ENCODE results near the gene KDM8.

KDM8 gene

GRCh38 chr16:27211026-27211425 is 7.7 kb downstream of the KDM8 start:
- intact Hi-C loops (cut with DNase I): no loop called here
- DNase-seq: peak in 2 of 10 donors; percentile 41 to 46

GRCh38 chr16:27214084-27214961 is 11.0 kb downstream of the KDM8 start:
- intact Hi-C loops (cut with DNase I): no loop called here
- peak in 3 of 10 donors; percentile 46 to 61 (median 50) for DNase-seq

- DNase-seq: peak in 2 of 10 donors; percentile 55 to 69
- intact Hi-C loops (cut with DNase I): no loop called here
Observed at GRCh38 chr16:27215660-27216059, 12.3 kb downstream of the KDM8 start.

- intact Hi-C loops (cut with DNase I): no loop called here
- peak in 3 of 10 donors; percentile 55 to 64 (median 55) for DNase-seq
Observed at GRCh38 chr16:27216297-27216885, 13.1 kb downstream of the KDM8 start.

DNA sequence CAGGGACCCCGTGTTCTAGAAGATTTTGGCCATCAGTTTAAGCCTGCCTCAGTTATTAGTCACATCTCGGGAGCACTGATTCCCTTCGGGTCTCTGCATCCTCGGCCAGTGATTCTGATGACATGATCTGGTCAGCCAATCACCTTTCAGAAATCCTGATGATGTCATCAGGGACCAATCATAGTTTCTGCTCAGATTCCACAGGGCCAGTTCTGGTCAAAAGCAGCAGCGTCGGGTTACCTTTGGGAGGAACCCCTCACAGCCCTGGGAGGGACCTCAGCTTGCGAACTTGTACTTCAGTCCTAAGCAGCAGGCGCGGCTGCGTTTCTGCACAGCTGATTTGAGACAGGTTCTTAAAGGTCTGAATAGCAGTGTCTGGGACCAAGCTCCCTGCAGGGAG is 13.9 kb downstream of the KDM8 start:
- intact Hi-C loops (cut with DNase I): no loop called here
- DNase-seq: peak in 6 of 10 donors; percentile 50 to 91 (median 70)

- intact Hi-C loops (cut with DNase I): no loop called here
- DNase-seq: peak in 3 of 10 donors; percentile 23 to 70 (median 63)
Observed at GRCh38 chr16:27218756-27219155, 15.4 kb downstream of the KDM8 start.

- DNase-seq: peak in 3 of 10 donors; percentile 50 to 82 (median 60)
- intact Hi-C loops (cut with DNase I): no loop called here
Observed at GRCh38 chr16:27219161-27219560, 15.8 kb downstream of the KDM8 start.

DNA sequence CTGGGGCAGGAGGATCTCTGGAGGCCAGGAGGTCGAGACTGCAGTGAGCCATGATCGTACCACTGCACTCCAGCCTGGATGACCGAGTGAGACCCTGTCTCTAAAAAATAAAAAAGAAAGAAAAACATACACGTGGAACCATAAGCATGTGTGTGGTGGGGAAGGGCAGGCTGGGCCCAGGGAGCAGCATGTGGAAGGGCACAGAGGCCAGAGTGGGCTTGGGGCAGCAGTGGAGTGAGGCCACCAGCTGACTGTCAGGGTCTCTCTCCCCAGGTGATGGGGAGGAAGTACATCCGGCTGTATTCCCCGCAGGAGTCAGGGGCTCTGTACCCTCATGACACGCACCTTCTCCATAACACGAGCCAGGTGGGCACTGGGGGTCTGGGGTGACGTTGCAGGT is 16.8 kb downstream of the KDM8 start:
- intact Hi-C loops (cut with DNase I): no loop called here
- peak in 3 of 10 donors; percentile 36 to 49 (median 45) for DNase-seq

- intact Hi-C loops (cut with DNase I): no loop called here
Observed at GRCh38 chr16:27220527-27220926, 17.2 kb downstream of the KDM8 start.

DNA sequence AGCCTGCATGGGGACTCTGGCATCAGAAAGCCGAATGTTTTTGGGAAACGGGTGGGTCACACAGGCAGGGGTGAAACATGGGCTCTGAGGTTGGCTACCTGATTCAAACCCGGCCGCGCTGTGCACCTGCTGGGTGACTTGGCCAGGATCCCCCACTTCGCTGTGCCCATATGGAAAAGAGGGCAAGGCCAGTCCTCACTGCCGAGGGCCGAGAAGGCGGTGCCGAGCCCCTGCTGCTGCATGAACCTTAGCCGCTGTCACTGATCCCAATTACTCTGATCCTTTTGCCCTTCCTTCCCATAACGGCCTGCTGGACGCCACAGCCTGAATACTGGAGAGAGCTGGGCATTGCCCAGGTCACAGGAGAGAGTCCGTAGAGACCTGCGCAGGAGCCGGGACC is 17.7 kb downstream of the KDM8 start:
- peak in 3 of 10 donors; percentile 26 to 82 (median 76) for DNase-seq
- intact Hi-C loops (cut with DNase I): no loop called here

More at GRCh38 chr16:27220527-27220926, 17.2 kb downstream of the KDM8 start:
- DNase-seq: peak in 1 of 10 donors; percentile 24

DNA sequence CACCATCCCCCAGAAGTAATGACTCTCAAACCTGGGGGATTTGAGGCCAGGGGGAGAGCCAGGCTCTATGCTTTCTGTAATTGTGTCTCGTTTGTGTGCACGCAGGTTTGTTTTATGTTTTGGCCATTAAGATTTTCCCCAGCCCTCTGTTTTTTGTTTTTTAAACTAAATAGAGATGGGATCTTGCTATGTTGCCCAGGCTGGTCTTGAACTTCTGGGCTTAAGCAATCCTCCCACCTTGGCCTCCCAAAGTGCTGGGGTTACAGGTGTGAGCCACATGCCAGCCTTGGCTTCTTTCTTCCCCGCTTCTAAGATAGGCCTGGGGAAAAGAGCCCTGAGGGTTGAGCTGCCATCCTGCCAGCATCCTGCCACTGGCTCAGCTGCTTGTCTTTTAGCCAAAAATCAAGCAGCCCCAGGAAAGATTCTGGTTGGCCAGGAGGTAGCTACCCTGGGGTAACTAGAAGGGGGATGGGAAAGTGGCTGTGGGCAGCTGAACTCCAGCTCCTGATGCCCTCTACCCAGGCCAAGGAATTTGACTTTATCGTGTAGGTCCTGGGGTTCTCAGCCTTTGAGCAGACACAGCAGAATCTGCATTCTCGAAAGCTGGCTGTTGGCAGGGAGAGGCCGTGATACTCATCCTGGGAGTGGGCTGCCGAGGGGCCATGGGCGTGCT is 18.4 kb downstream of the KDM8 start:
- intact Hi-C loops (cut with DNase I): no loop called here
- peak in 1 of 10 donors; percentile 19 for DNase-seq

GRCh38 chr16:27222249-27223225 is 19.2 kb downstream of the KDM8 start:
- DNase-seq: peak in 3 of 10 donors; percentile 58 to 75 (median 68)
- intact Hi-C loops (cut with DNase I): no loop called here

DNA sequence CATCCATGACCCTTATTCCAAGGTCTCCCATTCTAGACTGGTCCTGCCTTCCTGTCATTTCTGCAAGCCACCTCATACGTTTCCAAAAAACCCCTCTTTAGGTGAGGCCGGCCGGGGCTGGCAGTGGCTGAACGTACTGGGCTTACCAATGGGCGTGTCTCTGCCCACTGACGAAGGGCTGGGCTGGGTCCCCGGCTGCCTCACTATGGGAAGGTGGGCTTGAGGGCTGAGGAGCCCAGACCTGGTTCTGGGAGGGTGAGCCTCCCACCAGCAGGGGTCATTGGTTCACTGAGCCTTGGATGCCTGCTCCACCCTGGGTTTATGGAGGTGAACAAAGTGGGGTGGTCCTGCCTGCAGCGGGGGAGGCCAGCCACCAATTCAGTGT is 19.9 kb downstream of the KDM8 start:
- intact Hi-C loops (cut with DNase I): no loop called here
- peak in 2 of 10 donors; percentile 62 to 77 for DNase-seq

DNA sequence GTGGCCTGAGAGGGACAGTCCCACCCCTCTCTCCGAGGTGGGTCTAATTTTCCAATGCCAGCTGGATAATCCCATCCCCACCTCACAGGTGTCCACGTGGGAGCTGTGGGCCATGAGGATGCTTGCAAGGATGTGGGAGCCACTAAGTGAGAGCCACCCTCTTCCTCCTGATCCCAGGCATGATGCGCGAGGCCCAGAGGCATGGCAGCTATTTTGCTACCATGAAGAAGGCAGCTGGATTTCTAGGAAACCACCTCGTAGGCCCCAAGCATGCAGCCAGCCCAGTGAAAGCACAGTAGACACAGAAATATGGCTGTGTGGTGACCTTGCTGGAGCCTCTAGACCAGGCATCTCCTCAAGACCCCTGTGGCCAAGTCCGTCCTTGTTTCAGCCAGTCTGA is 20.4 kb downstream of the KDM8 start:
- intact Hi-C loops (cut with DNase I): no loop called here
- DNase-seq: peak in 1 of 10 donors; percentile 38

GRCh38 chr16:27224271-27224737 is 21.0 kb downstream of the KDM8 start:
- intact Hi-C loops (cut with DNase I): no loop called here
- peak in 3 of 10 donors; percentile 54 to 77 (median 55) for DNase-seq

DNA sequence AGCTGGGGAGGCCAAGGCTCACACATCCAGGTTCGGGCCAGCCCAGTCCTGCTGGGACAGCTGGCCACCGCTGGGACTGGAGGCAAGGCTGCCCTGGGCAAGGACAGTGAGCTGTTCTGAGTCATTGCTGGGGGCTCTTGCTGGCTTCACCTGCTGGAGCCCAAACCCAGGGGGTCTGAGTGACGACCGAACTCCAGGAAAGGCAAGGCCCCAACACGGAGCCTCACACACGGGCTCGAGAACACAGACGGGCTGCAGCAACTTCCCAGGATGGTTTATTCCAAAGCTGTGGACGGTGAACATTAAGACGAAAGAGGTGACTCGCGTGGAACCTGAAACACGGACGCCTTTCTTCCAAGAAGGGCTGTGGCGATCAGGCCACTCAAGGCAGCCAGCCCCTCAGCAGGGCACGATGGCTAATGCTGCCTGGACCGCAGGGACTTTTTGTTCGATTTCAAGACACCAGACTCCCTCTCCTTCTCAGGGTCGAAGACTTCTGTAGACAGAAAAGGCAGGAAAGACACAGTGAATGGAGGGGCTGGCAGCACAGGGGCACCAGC is 21.5 kb downstream of the KDM8 start:
- intact Hi-C loops (cut with DNase I): no loop called here
- DNase-seq: peak in 3 of 10 donors; percentile 26 to 62 (median 43)

DNA sequence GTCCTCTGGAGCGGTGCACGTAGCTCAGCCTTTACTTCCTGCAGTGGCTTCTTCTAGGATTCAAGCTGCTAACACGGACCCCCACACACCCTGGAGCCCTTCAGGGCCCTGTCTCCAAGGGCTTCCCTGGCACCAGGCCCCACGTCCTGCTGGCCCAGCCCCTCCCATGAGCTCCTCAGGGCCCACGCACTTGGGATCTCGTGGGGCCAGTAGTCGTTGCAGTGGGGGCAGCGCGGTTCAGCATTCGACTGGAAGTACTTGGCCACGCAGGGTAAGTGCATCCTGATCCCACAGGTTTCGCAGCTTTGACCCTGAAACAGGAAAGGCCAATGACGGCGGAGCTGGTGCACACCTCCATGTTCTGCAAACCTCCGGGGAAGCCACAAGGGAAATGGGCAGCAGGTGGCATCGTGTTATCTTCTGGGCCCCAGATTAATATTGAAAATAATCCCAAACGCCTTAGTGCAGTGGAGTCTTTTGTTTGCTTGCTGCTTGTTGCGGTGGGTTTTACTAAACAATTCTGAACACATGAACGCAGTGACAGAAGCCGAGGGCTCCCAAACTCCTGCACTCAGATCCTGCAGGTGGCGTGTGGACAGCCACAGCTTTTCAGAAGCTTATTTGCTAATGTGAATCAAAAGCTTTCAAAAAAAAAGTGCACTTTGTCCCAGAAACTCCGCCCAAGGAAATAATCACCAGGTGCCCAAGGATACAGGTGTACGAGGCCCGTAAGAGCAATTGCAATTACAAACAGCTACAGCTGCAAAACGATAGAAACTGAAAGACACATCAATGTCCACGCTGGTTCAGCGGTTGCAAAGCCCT is 22.4 kb downstream of the KDM8 start:
- intact Hi-C loops (cut with DNase I): no loop called here
- peak in 3 of 10 donors; percentile 32 to 74 (median 67) for DNase-seq

- intact Hi-C loops (cut with DNase I): no loop called here
- peak in 3 of 10 donors; percentile 61 to 81 (median 68) for DNase-seq
Observed at GRCh38 chr16:27226476-27226875, 23.1 kb downstream of the KDM8 start.

Data from posterior cingulate gyrus (tissue), 11 donors.